NCI-H187 treated with DMSO at 0.1 percent for 48 hours (cell line): ENCODE results near the gene RNF222.
"Not testable (repeated sequence)": the region's sequence is repeated elsewhere in the genome, so short reads cannot be mapped to it uniquely, and the experiment has no call there.

Experiments used
- DNase-seq: peaks from one replicate; lab custom pipeline; 2025; lab: John Stamatoyannopoulos, UW

Gene RNF222

GRCh38 chr17:8410883-8411238 lies 13.2 kb upstream of the RNF222 start:
- DNase-seq: no peak

- DNase-seq: peak; percentile 34
These were observed 12.6 kb upstream of the RNF222 start for GRCh38 chr17:8409966-8410882.

- no peak for DNase-seq
These were observed 10.7 kb upstream of the RNF222 start for GRCh38 chr17:8408371-8408770.

GRCh38 chr17:8406174-8406573 lies 8.5 kb upstream of the RNF222 start:
- no peak for DNase-seq

GRCh38 chr17:8405499-8406016 lies 7.9 kb upstream of the RNF222 start:
- DNase-seq: no peak

- no peak for DNase-seq
These were observed 5.4 kb upstream of the RNF222 start for GRCh38 chr17:8402921-8403536.

GRCh38 chr17:8401107-8401506 lies 3.5 kb upstream of the RNF222 start:
- DNase-seq: no peak

- DNase-seq: no peak
These were observed 1.4 kb upstream of the RNF222 start for GRCh38 chr17:8398980-8399379.

GRCh38 chr17:8394497-8394896 lies 3.1 kb downstream of the RNF222 start:
- not testable (repeated sequence) for DNase-seq

GRCh38 chr17:8393470-8394231 lies 4.0 kb downstream of the RNF222 start:
- DNase-seq: no peak

GRCh38 chr17:8392674-8393469 lies 4.8 kb downstream of the RNF222 start:
- no peak for DNase-seq

GRCh38 chr17:8392274-8392673 lies 5.4 kb downstream of the RNF222 start:
- no peak for DNase-seq

GRCh38 chr17:8391711-8392110 lies 5.9 kb downstream of the RNF222 start:
- no peak for DNase-seq

GRCh38 chr17:8387914-8388651 lies 9.5 kb downstream of the RNF222 start:
- DNase-seq: no peak

- DNase-seq: no peak
These were observed 10.8 kb downstream of the RNF222 start for GRCh38 chr17:8386841-8387240.

- DNase-seq: no peak
These were observed 12.7 kb downstream of the RNF222 start for GRCh38 chr17:8384801-8385378.

GRCh38 chr17:8383143-8383822 lies 14.3 kb downstream of the RNF222 start, which contains the start of gene RPL26:
Gene RPL26, minus strand, starts transcription at chr17:8383193. Its CDS starts 883 bp downstream, at chr17:8382310.
- peak; percentile 75 for DNase-seq

- DNase-seq: no peak
These were observed 14.8 kb downstream of the RNF222 start for GRCh38 chr17:8382880-8383142.

GRCh38 chr17:8382052-8382879 lies 15.4 kb downstream of the RNF222 start:
- no peak for DNase-seq
